HG02973 (cell line): ENCODE data around the gene MAP10.

Source experiments
- ATAC-seq: cut with Tn5 transposase; IDR thresholded peaks from one replicate; pipeline ENCODE4 v1.9.1; 2021; ENCODE audit warnings: moderate library complexity; ENCODE audit not compliant: unreplicated experiment

Gene MAP10

DNA sequence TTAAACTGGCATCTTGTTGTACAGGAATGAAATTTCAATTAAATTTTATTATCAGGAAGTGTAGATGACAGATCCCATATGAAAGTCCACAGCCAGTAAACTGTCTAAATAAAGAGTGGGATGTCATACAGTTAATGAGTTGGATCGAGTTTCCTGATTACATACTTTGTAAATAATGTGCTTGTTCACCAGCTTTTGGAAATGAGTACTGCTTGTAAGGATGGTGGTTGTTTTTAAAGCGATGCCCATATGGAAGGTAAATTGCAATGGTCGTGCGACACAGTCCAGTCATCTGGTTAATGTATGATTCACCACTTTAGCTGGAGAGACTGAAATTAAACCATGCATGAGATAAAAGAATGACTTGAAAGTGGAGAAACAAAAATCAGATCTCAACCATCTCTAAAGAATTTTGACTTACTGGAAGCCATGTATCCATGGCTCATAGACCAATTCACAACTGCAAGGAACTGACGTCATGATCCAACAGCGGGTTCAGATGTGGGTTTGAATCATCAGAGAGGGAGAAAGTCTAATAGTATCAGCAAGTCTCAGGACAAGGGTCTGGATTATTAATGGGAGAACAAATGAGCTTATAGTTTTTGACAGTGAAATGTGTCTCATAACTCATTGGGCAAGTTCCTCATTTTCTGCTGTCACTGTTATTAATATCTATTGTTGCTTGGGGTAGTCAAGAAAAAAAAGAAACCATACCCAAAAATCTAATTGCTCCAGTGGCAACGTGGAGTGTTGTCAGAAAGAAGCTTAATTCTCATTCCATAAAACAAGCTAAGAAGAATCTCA is 49.0 kb downstream of the MAP10 start:
- ATAC-seq = no peak

DNA sequence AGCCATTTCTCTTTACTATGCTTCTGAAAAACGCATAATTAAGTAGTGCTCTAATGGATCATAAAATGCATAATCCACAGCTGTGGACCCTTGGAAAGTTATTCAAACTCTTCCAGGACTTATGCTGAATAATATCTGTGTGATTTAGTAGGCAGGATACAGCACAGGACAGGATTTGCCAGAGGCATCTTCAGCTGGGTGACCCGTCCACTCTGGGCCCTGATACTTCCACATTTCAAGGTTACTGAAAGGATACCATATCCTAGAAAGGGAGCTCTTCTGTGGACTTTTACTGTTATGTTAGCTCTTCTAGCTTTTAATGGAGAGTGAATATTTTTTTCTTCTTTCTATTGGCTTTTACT is 49.6 kb downstream of the MAP10 start:
- no peak for ATAC-seq

DNA sequence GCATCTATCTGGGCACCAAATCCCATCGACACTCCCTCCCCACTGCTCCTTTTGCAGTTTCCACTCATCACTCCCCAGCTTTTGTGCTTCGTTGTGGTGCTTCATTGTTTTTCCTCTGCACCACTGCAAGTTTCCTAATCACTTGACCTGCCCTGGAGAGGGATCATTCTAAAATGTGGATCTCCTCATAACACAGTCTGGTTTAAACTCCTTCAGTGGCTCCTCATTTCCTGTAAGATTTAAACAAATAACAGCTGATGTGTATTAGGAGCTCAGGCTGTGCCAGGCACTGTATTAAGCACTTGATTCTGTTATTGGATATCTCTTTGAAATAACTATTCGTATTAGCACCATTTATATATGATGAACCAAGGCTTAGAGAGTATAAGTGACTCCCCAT is 51.3 kb downstream of the MAP10 start:
- ATAC-seq = no peak
